A549 treated with Mapracorat at 1 μM for 4 hours (cell line): ENCODE data around the gene SYT8. TPM values are rescaled to one million over a fixed set of nuclear protein-coding genes. Genes with fewer than 3 reads are reported as not detected.

Experiments
- total RNA-seq: library from RNA; stranded (reverse); fragments of 200-300 nt; extraction: Qiagen RNA extraction; gene quantifications from 5 replicates; pipeline ENCODE4 v1.2.3, GENCODE V29; 2022

The SYT8 gene, protein sequence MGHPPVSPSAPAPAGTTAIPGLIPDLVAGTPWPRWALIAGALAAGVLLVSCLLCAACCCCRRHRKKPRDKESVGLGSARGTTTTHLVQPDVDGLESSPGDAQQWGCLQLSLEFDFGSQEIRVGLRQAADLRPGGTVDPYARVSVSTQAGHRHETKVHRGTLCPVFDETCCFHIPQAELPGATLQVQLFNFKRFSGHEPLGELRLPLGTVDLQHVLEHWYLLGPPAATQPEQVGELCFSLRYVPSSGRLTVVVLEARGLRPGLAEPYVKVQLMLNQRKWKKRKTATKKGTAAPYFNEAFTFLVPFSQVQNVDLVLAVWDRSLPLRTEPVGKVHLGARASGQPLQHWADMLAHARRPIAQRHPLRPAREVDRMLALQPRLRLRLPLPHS
- 0.12 to 0.49 TPM (median 0.26 TPM) in 5 replicates for total RNA-seq

DNA sequence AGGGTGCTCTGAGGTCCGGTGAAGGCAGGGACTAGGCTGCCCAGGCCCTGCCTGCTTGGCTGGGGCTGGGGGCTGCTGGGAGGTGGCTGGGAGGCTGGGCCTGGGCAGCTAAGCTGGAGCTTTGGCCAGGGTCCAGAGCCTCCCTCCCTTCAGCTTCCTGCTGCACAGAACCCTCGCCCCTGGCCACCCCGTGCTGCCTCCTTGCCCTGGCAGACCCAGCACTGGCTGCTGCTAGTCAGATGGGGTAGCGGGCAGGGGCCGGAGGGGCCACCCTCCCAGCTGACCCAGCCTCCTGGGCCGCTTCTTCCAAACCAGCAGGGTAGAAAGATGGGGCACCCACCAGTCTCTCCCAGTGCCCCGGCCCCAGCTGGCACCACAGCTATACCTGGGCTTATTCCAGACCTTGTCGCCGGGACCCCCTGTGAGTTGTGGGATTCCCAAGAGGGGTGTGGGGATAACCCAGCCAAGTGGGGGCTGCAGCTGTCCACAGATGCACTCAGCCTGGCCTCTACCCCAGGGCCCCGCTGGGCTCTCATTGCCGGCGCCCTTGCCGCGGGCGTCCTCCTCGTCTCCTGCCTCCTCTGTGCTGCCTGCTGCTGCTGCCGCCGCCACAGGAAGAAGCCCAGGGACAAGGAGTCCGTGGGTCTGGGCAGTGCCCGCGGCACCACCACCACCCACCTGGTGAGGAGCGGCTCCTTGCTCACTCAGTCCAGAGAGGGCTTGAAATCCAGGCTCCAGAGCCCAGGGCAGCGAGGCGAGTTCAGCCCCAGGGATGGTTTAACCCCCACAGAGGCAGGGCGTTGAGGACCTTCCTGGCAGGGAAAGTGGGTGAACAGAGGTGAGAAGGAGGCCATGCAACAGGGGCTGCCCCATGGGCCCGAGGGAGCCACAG is at the start of gene SYT8:
Gene SYT8, plus strand, starts transcription at position 212 of the 892 bp plus-strand sequence. Its CDS starts 116 bp downstream, at position 328.

DNA sequence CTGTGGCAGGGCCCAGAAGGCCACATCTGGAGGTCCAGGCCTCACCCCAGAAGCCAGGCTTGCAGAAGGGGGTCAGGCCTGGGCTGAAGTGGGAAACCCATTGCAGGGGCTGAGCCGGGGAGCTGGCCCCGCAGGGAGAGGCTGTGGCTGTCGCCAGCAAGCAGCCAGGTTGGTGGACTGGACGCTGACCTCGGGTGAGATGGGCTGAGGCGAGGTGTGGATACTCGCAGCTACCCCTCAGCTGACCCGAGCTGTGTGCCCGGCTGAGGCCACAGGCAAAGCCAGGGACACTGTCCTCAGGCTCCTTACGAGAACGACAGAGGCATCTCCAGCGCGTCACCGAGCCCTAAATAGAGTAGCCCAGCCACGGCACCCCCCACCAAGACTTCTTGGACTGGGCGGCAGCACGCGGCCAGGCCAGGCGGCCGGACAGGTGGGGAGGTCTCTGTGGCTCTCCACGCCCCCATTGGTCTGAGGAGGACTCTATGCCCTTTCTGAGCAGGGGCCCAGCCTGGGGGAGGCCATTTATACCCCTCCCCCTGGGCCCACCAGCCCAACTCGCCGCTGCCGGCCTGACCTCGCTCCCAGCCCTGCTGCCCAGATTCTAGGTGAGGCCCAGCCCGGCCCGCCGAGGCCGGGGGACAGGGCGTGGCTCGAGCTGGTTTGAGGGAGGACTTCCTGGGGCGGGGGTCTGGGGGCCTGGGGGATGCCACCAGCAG is 3.8 kb downstream of the SYT8 start, which contains the start of gene TNNI2:
Gene TNNI2, plus strand, starts transcription at position 556 of the 719 bp plus-strand sequence. CDS start 716 bp downstream, outside the sequence.

DNA sequence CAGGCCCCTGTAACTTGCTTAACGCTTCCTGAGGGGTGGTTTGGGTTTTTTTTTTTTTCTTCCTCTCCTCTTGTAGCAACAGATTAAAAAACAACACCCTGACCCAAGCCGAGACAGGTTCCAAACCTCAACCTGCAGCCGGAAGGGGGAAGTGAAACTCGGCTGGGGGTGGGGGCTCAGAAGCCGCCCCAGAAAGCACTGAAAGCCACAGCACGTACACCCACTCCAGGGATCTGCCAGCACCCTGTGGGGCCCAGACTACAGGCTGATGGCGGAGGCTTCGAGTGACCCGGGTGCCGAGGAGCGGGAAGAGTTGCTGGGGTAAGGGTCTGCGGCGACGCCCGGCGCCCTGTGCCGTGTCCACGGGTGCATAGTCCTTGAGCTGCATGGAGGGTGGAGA is 18.1 kb downstream of the SYT8 start, which contains the start of gene LSP1:
Gene LSP1, plus strand, starts transcription at position 208 of the 400 bp plus-strand sequence. Its CDS starts 61 bp downstream, at position 269.

Other genes starting within 250 kb of the SYT8 start
- not detected in 5 replicates for gene KRTAP5-1, start 249.7 kb upstream of the SYT8 start, total RNA-seq
- gene KRTAP5-2, start 236.7 kb upstream of the SYT8 start, total RNA-seq, result not detected in 5 replicates
- gene KRTAP5-3, start 226.5 kb upstream of the SYT8 start, total RNA-seq, result not detected in 5 replicates
- gene KRTAP5-4, start 212.9 kb upstream of the SYT8 start, total RNA-seq, result not detected in 5 replicates
- not detected in 5 replicates for gene KRTAP5-5, start 205.2 kb upstream of the SYT8 start, total RNA-seq
- gene KRTAP5-6, start 137.8 kb upstream of the SYT8 start, total RNA-seq, result not detected in 5 replicates
- 1.0 to 2.1 TPM (median 1.3 TPM) in 5 replicates for gene IFITM10, start 84.4 kb upstream of the SYT8 start, total RNA-seq
- gene CTSD, start 71.1 kb upstream of the SYT8 start, total RNA-seq, result 349 to 542 TPM (median 490 TPM) in 5 replicates
- 0.23 TPM in 1 of 5 replicates, not detected in the others for gene TNNI2, start 4.0 kb downstream of the SYT8 start, total RNA-seq
- 1.2 to 1.6 TPM (median 1.4 TPM) in 5 replicates for gene LSP1, start 18.1 kb downstream of the SYT8 start, total RNA-seq
- gene PRR33, start 56.9 kb downstream of the SYT8 start, total RNA-seq, result not detected in 5 replicates
- gene TNNT3, start 84.7 kb downstream of the SYT8 start, total RNA-seq, result 0.24 TPM in 1 of 5 replicates, not detected in the others
- 142 to 159 TPM (median 154 TPM) in 5 replicates for gene MRPL23, start 112.3 kb downstream of the SYT8 start, total RNA-seq
- 8.2 to 16.8 TPM (median 14.6 TPM) in 5 replicates for gene H19, start 162.9 kb downstream of the SYT8 start, total RNA-seq